A673 (cell line): ENCODE results near the gene CHST12.

ENCODE experiments used
- CTCF ChIP-seq: fragments of 300-800, 200-600 bp; sonication (generic); conservative IDR thresholded peaks from 2 replicates; pipeline ENCODE4 v1.5.1; 2017; ENCODE audit warnings: low read depth, mild to moderate bottlenecking, antibody characterized with exemption, low read length, moderate library complexity, mixed read lengths
- EZH2 ChIP-seq: fragments of 200-600 bp; sonication (generic); IDR thresholded peaks from 2 replicates; pipeline ENCODE4 v1.6.1; 2017; ENCODE audit warnings: borderline replicate concordance, low read depth, mild to moderate bottlenecking, mixed read lengths, antibody characterized with exemption, low read length; ENCODE audit not compliant: poor library complexity, severe bottlenecking

DNA sequence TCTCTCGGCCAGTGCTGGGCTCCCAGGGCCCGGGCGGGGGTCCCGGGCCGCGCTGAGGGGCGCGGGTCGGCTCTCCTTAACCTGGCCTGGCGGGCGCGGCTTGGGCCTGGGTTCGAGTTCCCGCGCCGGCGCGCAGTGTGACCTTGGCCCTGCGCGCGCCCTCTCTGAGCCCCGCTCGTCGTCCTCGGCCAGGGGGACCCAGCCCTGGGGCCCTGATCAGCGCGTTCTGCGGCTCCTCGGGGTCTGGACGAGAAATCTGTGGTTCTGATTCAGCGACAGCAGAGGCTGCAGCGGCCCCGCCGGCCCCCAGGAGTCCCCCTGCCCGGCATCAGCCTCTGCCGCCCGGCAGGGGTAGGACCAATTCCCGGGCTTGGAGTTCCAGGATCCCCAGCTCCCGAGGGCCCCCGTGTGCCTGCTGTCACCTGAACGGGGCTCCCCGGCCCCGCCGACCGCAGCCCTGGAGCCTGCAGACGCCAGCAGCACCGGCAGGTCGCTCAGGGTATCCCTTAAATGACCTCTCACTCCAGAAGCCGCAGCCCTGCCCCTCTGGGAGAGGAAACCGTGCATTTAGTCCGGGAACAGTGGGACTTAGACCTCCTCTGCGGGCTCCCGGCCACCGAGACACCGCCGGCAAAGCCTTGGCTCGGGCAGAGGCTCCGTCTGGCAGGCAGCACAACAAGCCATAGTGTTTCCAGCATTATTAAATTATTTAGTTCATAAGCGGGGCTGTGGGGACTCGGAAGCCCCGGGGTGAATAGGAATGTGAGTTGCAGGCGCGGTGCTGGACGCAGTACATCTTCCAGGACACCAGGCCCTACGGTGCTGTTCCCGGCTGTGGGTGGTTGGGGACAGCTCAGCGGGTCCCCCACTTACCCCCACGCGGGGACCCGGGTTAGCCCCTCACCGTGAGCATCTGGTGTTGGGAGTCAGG, 572 bp downstream of the CHST12 start:
- TF ChIP-seq CTCF (no peak), EZH2 (no peak)
